HepG2 (cell line): ENCODE results near the gene PLXNB2.

Experiments used
- AGO1 ChIP-seq: fragments of 200-400 bp; formaldehyde crosslinking; IDR thresholded peaks from 2 replicates; pipeline ENCODE4 v1.6.1; 2017; ENCODE audit warnings: mild to moderate bottlenecking, low read depth, low read length, moderate library complexity; ENCODE audit not compliant: poor library complexity, severe bottlenecking
- CTCF ChIP-seq: sonication (generic); formaldehyde crosslinking; IDR thresholded peaks from 2 replicates; pipeline ENCODE4 v1.5.0; 2020; ENCODE audit warnings: mild to moderate bottlenecking, missing genetic modification reagents, moderate library complexity
- EEA1 ChIP-seq: sonication (generic); formaldehyde crosslinking; IDR thresholded peaks from 2 replicates; pipeline ENCODE4 v1.5.1; 2020; ENCODE audit warnings: mild to moderate bottlenecking, missing genetic modification reagents, borderline replicate concordance
- EP300 ChIP-seq, 3 experiments: sonication (generic) in 1 of 3; formaldehyde crosslinking in 1 of 3; IDR thresholded peaks; 2 replicates each; pipeline versions ENCODE4 v1.5.1 to v1.6.1; 2011 to 2020; ENCODE audit warnings: low read depth in 2 of 3, low read length in 2 of 3, borderline replicate concordance in 1 of 3, improper control_type of control experiment in 1 of 3, mild to moderate bottlenecking in 1 of 3, missing genetic modification reagents in 1 of 3, moderate library complexity in 1 of 3
- MAX ChIP-seq: IDR thresholded peaks from 2 replicates; pipeline ENCODE4 v1.6.1; 2012; ENCODE audit warnings: inconsistent platforms
- MYPOP ChIP-seq: sonication (generic); formaldehyde crosslinking; IDR thresholded peaks from 2 replicates; pipeline ENCODE4 v1.8.1; 2023; ENCODE audit warnings: mild to moderate bottlenecking, moderate library complexity, missing genetic modification reagents
- NR1H2 ChIP-seq: sonication (generic); formaldehyde crosslinking; IDR thresholded peaks from 2 replicates; pipeline ENCODE4 v1.8.1; 2022; ENCODE audit warnings: low read depth, missing genetic modification reagents, borderline replicate concordance
- RCOR2 ChIP-seq: IDR thresholded peaks from 2 replicates; pipeline ENCODE4 v1.6.1; 2016; ENCODE audit warnings: missing biosample characterization, missing genetic modification reagents
- REST ChIP-seq, 2 experiments: IDR thresholded peaks; 2 replicates each; pipeline ENCODE4 v1.6.1; 2011 to 2012; ENCODE audit warnings: low read length in 2 of 2, borderline replicate concordance in 1 of 2, low read depth in 1 of 2, mild to moderate bottlenecking in 1 of 2, moderate library complexity in 1 of 2
- TARDBP ChIP-seq: sonication (generic); formaldehyde crosslinking; IDR thresholded peaks from 2 replicates; pipeline ENCODE4 v1.8.0; 2022; ENCODE audit warnings: mild to moderate bottlenecking, missing genetic modification reagents
- YY1 ChIP-seq: IDR thresholded peaks from 2 replicates; pipeline ENCODE4 v1.6.1; 2011; ENCODE audit warnings: low read length, low read depth, moderate library complexity, mild to moderate bottlenecking; ENCODE audit not compliant: insufficient read depth, insufficient replicate concordance
- ZBTB21 ChIP-seq: sonication (generic); formaldehyde crosslinking; IDR thresholded peaks from 2 replicates; pipeline ENCODE4 v1.4.0; 2020; ENCODE audit warnings: missing genetic modification reagents
- TF ChIP-seq, protein P1 (sequence below): IDR thresholded peaks from 2 replicates; pipeline ENCODE4 v1.6.1; 2016; ENCODE audit warnings: mild to moderate bottlenecking, missing biosample characterization, missing genetic modification reagents

DNA sequence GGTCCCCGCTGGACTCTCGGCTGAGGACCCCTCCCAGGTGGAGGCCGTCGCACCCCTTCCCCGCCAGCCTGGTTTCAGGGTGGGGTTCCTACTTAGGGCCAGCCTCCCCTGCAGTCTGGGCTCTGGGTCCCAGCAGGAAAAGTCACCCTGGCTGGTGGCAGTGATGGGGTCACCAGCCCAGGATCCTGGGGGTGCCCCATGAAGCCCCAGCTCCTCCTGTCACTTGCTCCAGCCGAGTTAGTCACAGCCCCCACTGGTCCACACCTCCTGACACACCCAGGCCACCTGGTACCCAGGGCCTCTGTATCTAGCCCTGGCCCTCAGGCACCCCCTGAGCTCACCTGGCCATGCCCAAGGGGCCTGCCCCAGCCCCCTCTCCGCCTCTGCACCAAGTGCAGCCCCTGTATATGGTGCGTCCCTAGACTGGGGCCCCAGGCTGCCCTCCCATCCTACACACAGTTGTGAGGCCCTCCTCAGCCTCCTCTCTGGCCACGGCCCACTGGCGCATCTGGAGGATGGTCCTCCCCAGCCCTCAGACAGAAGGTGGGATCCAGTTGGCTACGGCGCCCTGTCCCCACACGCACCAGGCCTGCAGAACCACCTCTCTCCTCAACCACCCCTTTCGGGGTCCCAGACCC is 6.7 kb downstream of the PLXNB2 start:
- no peak for TF ChIP-seq RCOR2 (CRISPR knock-in tag)
- TF ChIP-seq AGO1: no peak
- TF ChIP-seq EP300 (IDR thresholded peaks at IDR 0.05; ENCODE audit: low read depth in 2 of 2, low read length in 2 of 2): no peak
- no peak for TF ChIP-seq EP300 (CRISPR knock-in tag; IDR thresholded peaks at IDR 0.05; ENCODE audit: borderline replicate concordance)
- no peak for TF ChIP-seq MYPOP (CRISPR knock-in tag)
- no peak for TF ChIP-seq ZBTB21 (CRISPR knock-in tag)
- no peak for TF ChIP-seq MAX
- TF ChIP-seq, protein P1, sequence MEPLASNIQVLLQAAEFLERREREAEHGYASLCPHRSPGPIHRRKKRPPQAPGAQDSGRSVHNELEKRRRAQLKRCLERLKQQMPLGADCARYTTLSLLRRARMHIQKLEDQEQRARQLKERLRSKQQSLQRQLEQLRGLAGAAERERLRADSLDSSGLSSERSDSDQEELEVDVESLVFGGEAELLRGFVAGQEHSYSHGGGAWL (CRISPR knock-in tag): no peak
- TF ChIP-seq YY1: no peak
- TF ChIP-seq REST (IDR thresholded peaks at IDR 0.05; ENCODE audit: borderline replicate concordance in 1 of 2, low read depth in 1 of 2, low read length in 2 of 2): no peak
- TF ChIP-seq CTCF (CRISPR knock-in tag): no peak
- no peak for TF ChIP-seq EEA1
- no peak for TF ChIP-seq TARDBP (CRISPR knock-in tag)
- no peak for TF ChIP-seq NR1H2 (CRISPR knock-in tag)
